ENCODE data around the gene CHN1.

Gene CHN1

GRCh38 chr2:174772472-174772801 lies 232.7 kb downstream of the CHN1 start:
- TF ChIP-seq REST (IDR thresholded peaks at IDR 0.05; ENCODE audit: insufficient read depth in 1 of 2, low read depth in 2 of 2, low read length in 2 of 2) = no peak
- TF ChIP-seq TAF1 (IDR thresholded peaks at IDR 0.05; ENCODE audit: borderline replicate concordance, insufficient read depth, low read length) = no peak
- TF ChIP-seq SIN3A (IDR thresholded peaks at IDR 0.05; ENCODE audit: borderline replicate concordance, insufficient read depth, low read length) = no peak
- no peak for TF ChIP-seq FOXP2 (optimal IDR thresholded peaks at IDR 0.05; ENCODE audit: borderline replicate concordance, extremely low read depth, extremely low read length, insufficient read depth)
- TF ChIP-seq POLR2AphosphoS5 (IDR thresholded peaks at IDR 0.05; ENCODE audit: low read depth, low read length) = no peak

GRCh38 chr2:174771631-174772471 lies 233.3 kb downstream of the CHN1 start:
- TF ChIP-seq FOXP2 (optimal IDR thresholded peaks at IDR 0.05; ENCODE audit: borderline replicate concordance, extremely low read depth, extremely low read length, insufficient read depth) (no peak), POLR2AphosphoS5 (IDR thresholded peaks at IDR 0.05; ENCODE audit: low read depth, low read length) (no peak), REST (IDR thresholded peaks at IDR 0.05; ENCODE audit: insufficient read depth in 1 of 2, low read depth in 2 of 2, low read length in 2 of 2) (no peak), SIN3A (IDR thresholded peaks at IDR 0.05; ENCODE audit: borderline replicate concordance, insufficient read depth, low read length) (no peak), TAF1 (IDR thresholded peaks at IDR 0.05; ENCODE audit: borderline replicate concordance, insufficient read depth, low read length) (no peak)

GRCh38 chr2:174771136-174771535 lies 234.0 kb downstream of the CHN1 start:
- TF ChIP-seq POLR2AphosphoS5 (IDR thresholded peaks at IDR 0.05; ENCODE audit: low read depth, low read length) (no peak), SIN3A (IDR thresholded peaks at IDR 0.05; ENCODE audit: borderline replicate concordance, insufficient read depth, low read length) (no peak), REST (IDR thresholded peaks at IDR 0.05; ENCODE audit: insufficient read depth in 1 of 2, low read depth in 2 of 2, low read length in 2 of 2) (no peak), FOXP2 (optimal IDR thresholded peaks at IDR 0.05; ENCODE audit: borderline replicate concordance, extremely low read depth, extremely low read length, insufficient read depth) (no peak), TAF1 (IDR thresholded peaks at IDR 0.05; ENCODE audit: borderline replicate concordance, insufficient read depth, low read length) (no peak)

- TF ChIP-seq POLR2AphosphoS5 (IDR thresholded peaks at IDR 0.05; ENCODE audit: low read depth, low read length) (no peak), TAF1 (IDR thresholded peaks at IDR 0.05; ENCODE audit: borderline replicate concordance, insufficient read depth, low read length) (no peak), SIN3A (IDR thresholded peaks at IDR 0.05; ENCODE audit: borderline replicate concordance, insufficient read depth, low read length) (no peak), FOXP2 (optimal IDR thresholded peaks at IDR 0.05; ENCODE audit: borderline replicate concordance, extremely low read depth, extremely low read length, insufficient read depth) (no peak), REST (IDR thresholded peaks at IDR 0.05; ENCODE audit: insufficient read depth in 1 of 2, low read depth in 2 of 2, low read length in 2 of 2) (no peak)
These were observed 236.6 kb downstream of the CHN1 start for GRCh38 chr2:174768557-174768956.
